Mucosa of descending colon (tissue), 3 donors: Measurements from ENCODE around the gene MYMK. TPM values are rescaled to one million over a fixed set of nuclear protein-coding genes. Genes with fewer than 3 reads are reported as not detected.
A peak's percentile ranks its signal among the peaks of the same experiment; 100 is the strongest.

ENCODE experiments used
- ATAC-seq: fragments of 200-7000 bp; cut with Tn5 transposase; one replicate; pipeline ENCODE4 v1.9.1; 2020; ENCODE audit warnings: mild to moderate bottlenecking, moderate library complexity
- DNase-seq, 3 donors: peaks; one replicate each; pipeline ENCODE4 v3.0.0-alpha.2; 2020
- H3K36me3 ChIP-seq: fragments of 200-600 bp; one replicate; pipeline ENCODE4 v1.8.0; 2021; ENCODE audit warnings: low read depth, mild to moderate bottlenecking
- H3K4me1 ChIP-seq: fragments of 200-600 bp; one replicate; pipeline ENCODE4 v1.8.0; 2021; ENCODE audit warnings: low read depth, mild to moderate bottlenecking
- H3K4me3 ChIP-seq: fragments of 200-600 bp; one replicate; pipeline ENCODE4 v1.8.0; 2021; ENCODE audit warnings: mild to moderate bottlenecking
- H3K9me3 ChIP-seq: fragments of 200-600 bp; one replicate; pipeline ENCODE4 v1.8.0; 2021; ENCODE audit warnings: mild to moderate bottlenecking
- intact Hi-C, 2 donors: fragments of 100-400 bp; cut with DNase I in 1 of 2; cut with micrococcal nuclease in 1 of 2; formaldehyde crosslinking; loops; one replicate each; pipeline versions ENCODE4 v1.11.0 to v1.11.1; 2022; cut with DNase I, micrococcal nuclease
- total RNA-seq, 3 donors: library from RNA; stranded (reverse); fragmentation: NEBNext Ultra II Directional in 2 of 3; extraction: Animal tissue kit (Norgen Biotek cat#: 25700) in 2 of 3; gene quantifications; one replicate each; pipeline versions ENCODE4 v1.2.1 to v1.2.4, GENCODE V29; 2021 to 2023
- TF ChIP-seq, protein P1 (sequence below): fragments of 200-600 bp; IDR thresholded peaks from one replicate; pipeline ENCODE4 v1.8.0; 2022; ENCODE audit warnings: antibody characterized with exemption, mild to moderate bottlenecking
- donor health status: DM: no; HTN: no; CAD: no; lungs with moderate emphysema.
- donor health status: DM: no; HTN: no; CAD: no.
- donor health status: DM: no; HTN: yes; CAD: no.

MYMK gene
- total RNA-seq, 3 donors from 2014 or later, result not detected

DNA sequence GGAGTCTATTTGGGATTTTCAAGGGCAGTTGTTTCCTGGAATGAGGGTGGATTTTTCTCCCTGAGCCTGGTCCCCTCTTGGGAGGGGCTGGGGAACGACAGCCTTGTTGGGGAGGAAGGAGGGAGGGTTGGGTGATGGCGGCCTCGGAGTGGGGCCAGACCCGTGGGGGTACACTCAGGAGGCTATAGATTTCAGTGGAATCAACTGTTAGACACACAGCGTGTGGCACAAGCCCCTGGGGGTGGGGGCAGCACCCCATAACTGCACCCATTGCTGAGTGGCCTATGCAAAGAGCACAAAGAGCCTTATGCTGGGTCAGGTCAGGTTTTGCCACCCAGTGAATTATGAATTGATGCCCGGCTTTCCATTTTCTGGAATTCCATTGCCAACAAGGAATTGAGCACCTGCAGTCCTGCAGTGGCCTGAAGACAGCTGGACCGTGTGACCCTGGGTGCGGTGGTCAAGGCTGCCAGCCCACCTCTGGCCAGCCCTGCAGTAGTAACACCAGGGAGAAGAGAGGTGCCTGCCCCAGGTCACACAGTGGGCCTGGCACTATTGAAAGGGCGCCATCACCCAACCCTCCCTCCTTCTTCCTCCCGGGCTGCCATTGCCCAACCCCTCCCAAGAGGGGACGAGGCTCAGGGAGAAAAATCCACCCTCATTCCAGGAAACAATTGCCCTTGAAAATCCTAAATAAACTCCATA lies 8.4 kb downstream of the MYMK start:
- TF ChIP-seq, protein P1, sequence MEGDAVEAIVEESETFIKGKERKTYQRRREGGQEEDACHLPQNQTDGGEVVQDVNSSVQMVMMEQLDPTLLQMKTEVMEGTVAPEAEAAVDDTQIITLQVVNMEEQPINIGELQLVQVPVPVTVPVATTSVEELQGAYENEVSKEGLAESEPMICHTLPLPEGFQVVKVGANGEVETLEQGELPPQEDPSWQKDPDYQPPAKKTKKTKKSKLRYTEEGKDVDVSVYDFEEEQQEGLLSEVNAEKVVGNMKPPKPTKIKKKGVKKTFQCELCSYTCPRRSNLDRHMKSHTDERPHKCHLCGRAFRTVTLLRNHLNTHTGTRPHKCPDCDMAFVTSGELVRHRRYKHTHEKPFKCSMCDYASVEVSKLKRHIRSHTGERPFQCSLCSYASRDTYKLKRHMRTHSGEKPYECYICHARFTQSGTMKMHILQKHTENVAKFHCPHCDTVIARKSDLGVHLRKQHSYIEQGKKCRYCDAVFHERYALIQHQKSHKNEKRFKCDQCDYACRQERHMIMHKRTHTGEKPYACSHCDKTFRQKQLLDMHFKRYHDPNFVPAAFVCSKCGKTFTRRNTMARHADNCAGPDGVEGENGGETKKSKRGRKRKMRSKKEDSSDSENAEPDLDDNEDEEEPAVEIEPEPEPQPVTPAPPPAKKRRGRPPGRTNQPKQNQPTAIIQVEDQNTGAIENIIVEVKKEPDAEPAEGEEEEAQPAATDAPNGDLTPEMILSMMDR, result no peak
- no peak for ATAC-seq

DNA sequence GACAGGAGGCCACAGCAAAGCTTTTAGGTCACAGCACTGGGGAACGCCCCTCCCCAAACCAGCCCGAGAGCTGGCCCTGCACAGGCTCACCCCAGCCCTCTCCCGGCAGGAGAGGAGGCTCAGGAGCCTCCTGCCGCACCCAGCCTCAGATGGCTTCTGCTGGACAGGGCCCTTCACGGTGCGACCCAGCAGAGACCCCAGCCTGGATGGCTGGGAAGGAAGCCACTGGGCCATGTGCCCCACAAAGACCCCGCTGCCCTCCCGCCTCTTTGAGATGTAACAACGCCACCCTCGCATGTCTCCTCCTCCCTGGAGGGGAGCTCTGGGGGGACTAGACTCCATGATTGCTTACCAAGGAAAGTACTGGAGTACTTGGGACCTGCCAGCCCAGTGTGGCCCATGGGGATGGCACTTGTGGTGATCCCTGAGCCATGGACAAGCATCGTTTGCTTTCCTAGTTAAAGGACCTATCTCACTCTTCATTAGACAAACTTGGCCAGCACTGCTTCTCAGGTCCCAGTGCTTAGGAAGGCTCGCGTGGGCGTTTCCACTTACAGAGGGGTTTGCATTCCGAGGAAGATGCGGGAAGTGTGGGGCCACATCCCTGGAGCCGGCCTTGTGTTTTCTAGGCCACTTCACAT lies 9.0 kb downstream of the MYMK start:
- intact Hi-C loops, result no loop called here
- TF ChIP-seq, protein P1, result no peak

More for the DNA sequence above, 8.4 kb downstream of the MYMK start:
- Histone ChIP-seq H3K4me1 (no peaks in the 10 kb centered on the region), H3K36me3 (no peaks in the 10 kb centered on the region), H3K4me3 (no peak overlapping the region), H3K9me3 (no peaks in the 10 kb centered on the region)
- intact Hi-C loops, result no loop called here
- peak in 1 of 3 donors; percentile 12 for DNase-seq

DNA sequence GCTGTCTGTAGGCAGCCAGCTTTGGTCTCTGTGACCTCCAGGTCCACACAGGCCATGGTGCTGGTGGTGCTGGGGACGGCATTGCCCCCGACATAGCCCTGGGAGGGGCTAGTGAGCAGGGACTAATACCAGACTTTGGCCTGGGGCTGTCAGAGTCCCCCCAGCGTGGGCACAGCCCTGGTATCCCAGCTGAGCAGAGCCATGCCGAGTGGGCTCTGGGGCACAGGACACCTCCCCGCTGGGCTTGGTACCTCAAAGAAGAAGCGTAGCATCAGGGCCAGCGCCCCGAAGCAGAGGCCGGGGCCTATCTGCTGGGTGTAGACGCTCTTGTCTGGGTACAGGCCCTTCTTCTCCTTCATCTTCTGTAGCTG lies 9.5 kb downstream of the MYMK start:
- ATAC-seq, result no peak

More for the DNA sequence above, 9.0 kb downstream of the MYMK start:
- H3K4me1 ChIP-seq, result no peaks in the 10 kb centered on the region
- DNase-seq, result peak in 1 of 3 donors; percentile 37
- ATAC-seq, result no peak
- H3K4me3 ChIP-seq, result no peak overlapping the region
- no peaks in the 10 kb centered on the region for H3K9me3 ChIP-seq
- no peaks in the 10 kb centered on the region for H3K36me3 ChIP-seq

DNA sequence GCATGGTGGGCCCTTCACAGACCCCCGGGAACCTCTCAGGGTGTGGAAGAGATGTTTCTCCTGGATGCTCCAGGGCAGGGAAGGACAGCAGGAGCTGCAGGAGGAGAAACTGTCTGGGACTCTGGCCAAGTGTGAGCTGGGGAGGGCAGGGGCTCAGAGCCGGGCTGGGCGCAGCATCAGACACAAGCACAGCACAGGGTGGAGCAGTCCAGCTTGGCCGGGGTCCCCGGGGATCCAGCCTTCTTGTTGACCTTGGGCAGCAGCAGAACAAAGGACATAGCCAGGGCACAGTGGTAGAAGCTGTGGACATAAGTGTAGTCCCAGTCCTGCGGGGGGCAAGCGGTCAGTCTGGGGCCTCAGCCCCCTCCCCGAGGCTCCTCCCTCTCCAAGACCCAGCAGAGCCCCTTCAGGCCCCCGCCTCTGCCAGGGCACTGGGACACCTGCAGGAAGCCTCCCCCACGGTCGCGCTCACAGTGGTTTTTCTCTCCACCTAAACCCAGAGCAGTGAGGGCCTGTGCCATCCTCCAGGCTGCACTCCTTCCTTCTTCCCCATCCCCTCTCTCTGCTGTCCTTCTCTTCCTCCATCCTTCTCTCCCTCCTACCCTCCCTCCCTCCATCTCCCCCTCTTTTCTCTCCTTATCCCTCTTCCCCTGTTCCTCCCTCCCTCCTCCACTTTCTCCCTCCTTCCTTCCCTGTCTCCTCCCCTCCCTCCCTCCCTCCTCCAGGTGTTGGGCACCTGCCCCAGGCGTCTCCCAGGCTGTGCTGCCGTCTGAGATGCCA lies 10.1 kb downstream of the MYMK start:
- Histone ChIP-seq H3K4me3 (no peak overlapping the region), H3K36me3 (no peaks in the 10 kb centered on the region), H3K9me3 (no peaks in the 10 kb centered on the region), H3K4me1 (peaks cover 5% of the 10 kb centered on the region)
- TF ChIP-seq, protein P1, result no peak
- ATAC-seq (no peak), DNase-seq (peak in 1 of 3 donors; percentile 47)
- intact Hi-C loops, result no loop called here

More for the DNA sequence above, 9.5 kb downstream of the MYMK start:
- no peaks in the 10 kb centered on the region for H3K9me3 ChIP-seq
- DNase-seq, result peak in 1 of 3 donors; percentile 34
- TF ChIP-seq, protein P1, result no peak
- peaks cover under 1% of the 10 kb centered on the region for H3K4me1 ChIP-seq
- intact Hi-C loops, result no loop called here
- no peaks in the 10 kb centered on the region for H3K36me3 ChIP-seq
- H3K4me3 ChIP-seq, result no peak overlapping the region

DNA sequence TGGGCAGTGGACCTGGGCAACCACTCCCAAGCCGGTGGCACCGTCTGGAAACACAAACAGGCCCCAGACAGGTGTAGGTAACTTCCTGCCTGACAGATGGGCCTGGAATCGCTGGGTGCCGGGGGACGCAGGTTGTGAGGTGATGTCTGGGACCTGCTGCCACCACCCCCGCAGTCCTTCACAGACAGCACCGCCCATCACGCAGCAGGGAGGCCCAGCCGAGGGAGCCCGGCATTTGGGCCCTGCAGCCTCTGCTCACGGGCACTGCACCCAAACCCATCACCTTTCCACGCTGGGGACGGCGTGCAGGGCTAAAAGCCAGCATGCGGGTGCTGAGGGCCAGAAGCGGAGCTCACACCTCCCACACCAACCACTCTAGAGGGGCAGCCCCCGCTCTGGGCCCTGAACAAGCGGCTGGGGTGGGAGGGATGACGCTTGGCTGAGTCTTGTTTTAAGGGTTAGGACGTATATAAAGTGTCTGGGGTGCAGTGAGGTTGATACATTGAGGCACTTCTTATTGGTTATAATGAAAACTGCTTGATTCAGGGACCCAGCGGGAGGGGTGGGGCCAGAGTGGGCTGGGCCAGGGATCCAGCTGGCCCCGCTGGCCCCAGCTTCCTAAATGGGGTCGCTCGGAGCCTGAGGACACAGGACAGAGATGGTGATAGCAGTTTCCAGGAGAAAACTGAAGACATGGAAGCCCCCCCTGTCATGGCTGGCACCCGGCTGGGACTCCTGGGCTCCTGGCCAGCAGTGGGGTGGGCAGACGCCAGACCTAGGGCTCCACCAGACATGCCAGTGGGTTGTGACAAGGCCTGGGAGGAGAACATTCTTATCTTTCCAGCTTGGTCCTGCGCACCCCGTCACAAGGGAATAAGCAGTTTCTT lies 11.3 kb downstream of the MYMK start:
- TF ChIP-seq, protein P1, result no peak
- peaks cover 12% of the 10 kb centered on the region for H3K4me1 ChIP-seq
- DNase-seq (peak in 1 of 3 donors; percentile 19), ATAC-seq (no peak)
- no peak overlapping the region for H3K4me3 ChIP-seq
- H3K9me3 ChIP-seq, result no peaks in the 10 kb centered on the region
- no peaks in the 10 kb centered on the region for H3K36me3 ChIP-seq
- intact Hi-C loops, result no loop called here
